GM10248 (cell line): ENCODE measurements around the gene SETD1A.

ENCODE experiments used
- CTCF ChIA-PET: fragments of 300-600 bp; sonication (Branson Sonifier 250); formaldehyde crosslinking; extraction: SDS; loops from one replicate; lab custom pipeline; 2021; ENCODE audit warnings: antibody characterized with exemption; lab: Yijun Ruan, JAX
- POLR2A ChIA-PET: fragments of 350-650 bp; sonication (Branson Sonifier 250); formaldehyde crosslinking; extraction: SDS; loops from one replicate; lab custom pipeline; 2020; ENCODE audit warnings: antibody characterized with exemption; lab: Yijun Ruan, JAX
- DNase-seq: peaks from one replicate; pipeline ENCODE4 v3.0.0; 2012; ENCODE audit errors: extremely low spot score
- TF ChIP-seq, protein P1 (sequence below): IDR thresholded peaks from 2 replicates; pipeline ENCODE4 v1.5.1; 2012; ENCODE audit warnings: mild to moderate bottlenecking, low read depth; ENCODE audit errors: extremely low read depth, missing control alignments, control extremely low read depth

Gene SETD1A

GRCh38 chr16:31005350-31006085 lies 48.0 kb downstream of the SETD1A start:
- POLR2A ChIA-PET, result no interaction called here
- CTCF ChIA-PET, result no interaction called here
- DNase-seq, result no peak
- TF ChIP-seq, protein P1, sequence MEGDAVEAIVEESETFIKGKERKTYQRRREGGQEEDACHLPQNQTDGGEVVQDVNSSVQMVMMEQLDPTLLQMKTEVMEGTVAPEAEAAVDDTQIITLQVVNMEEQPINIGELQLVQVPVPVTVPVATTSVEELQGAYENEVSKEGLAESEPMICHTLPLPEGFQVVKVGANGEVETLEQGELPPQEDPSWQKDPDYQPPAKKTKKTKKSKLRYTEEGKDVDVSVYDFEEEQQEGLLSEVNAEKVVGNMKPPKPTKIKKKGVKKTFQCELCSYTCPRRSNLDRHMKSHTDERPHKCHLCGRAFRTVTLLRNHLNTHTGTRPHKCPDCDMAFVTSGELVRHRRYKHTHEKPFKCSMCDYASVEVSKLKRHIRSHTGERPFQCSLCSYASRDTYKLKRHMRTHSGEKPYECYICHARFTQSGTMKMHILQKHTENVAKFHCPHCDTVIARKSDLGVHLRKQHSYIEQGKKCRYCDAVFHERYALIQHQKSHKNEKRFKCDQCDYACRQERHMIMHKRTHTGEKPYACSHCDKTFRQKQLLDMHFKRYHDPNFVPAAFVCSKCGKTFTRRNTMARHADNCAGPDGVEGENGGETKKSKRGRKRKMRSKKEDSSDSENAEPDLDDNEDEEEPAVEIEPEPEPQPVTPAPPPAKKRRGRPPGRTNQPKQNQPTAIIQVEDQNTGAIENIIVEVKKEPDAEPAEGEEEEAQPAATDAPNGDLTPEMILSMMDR, result no peak

- TF ChIP-seq, protein P1, result no peak
- POLR2A ChIA-PET, result no interaction called here
- CTCF ChIA-PET, result no interaction called here
- DNase-seq, result no peak
Observed at GRCh38 chr16:31006086-31006385, 48.5 kb downstream of the SETD1A start.

- TF ChIP-seq, protein P1, result no peak
- no peak for DNase-seq
- ChIA-PET CTCF (no interaction called here), POLR2A (interaction anchor here (1.4 kb wide), 1 partner anchor 174 kb away, joined by 3 read pairs; no protein-coding TSS in a partner anchor)
Observed at GRCh38 chr16:31006589-31006988, 49.0 kb downstream of the SETD1A start.

GRCh38 chr16:31007684-31008083 lies 50.1 kb downstream of the SETD1A start:
- ChIA-PET CTCF (no interaction called here), POLR2A (interaction anchor here (1.4 kb wide), 1 partner anchor 173 kb away, joined by 3 read pairs; no protein-coding TSS in a partner anchor)
- TF ChIP-seq, protein P1, result no peak
- no peak for DNase-seq

DNA sequence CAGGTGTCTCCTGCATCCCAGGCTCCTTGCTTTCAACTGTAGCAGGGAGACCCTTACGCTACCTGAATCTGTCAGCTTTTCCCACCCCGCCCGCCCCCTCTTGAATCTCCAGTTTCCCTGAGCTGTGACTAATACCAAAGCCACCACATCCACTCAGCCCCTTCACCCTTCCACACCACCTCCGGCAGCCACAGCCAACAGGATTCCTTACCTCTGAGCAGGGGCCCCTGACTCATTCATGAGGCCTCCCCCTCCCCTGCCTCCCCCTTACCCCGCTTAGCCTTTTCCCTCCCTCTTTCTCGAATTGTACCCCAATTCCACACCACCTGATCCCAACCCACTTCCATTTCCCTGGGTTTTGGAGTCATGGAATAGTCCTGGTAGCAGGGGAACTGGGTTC lies 50.6 kb downstream of the SETD1A start:
- no peak for DNase-seq
- TF ChIP-seq, protein P1, result no peak
- CTCF ChIA-PET, result no interaction called here
- POLR2A ChIA-PET, result no interaction called here

DNA sequence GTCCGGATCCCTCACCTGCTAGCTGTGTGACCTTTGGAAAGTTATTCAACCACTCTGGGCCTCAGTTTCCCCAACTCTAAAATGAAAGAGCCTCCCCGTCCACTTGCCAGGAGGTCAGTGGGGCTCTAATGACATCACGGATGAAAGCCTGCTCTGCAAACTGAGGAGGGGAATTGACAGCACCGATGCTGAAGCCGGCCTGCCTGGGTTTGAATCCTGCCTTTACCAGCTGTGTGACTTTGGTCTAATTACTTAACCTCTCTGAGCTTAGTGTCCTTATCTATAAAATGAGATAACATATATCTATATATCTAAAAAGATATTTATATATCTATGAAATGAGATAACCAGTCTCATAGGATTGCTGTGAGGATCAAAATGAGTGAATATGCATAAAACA lies 51.0 kb downstream of the SETD1A start:
- no peak for DNase-seq
- CTCF ChIA-PET, result interaction anchor here (1.1 kb wide), 1 partner anchor 24 kb away, joined by 3 read pairs; no protein-coding TSS in a partner anchor
- POLR2A ChIA-PET, result no interaction called here
- TF ChIP-seq, protein P1, result no peak
